AG20443 (cell line): ENCODE measurements around the gene CNTLN.

Experiments
- DNase-seq: peaks from one replicate; pipeline ENCODE4 v3.0.0; 2012; ENCODE audit warnings: low spot score, mixed read lengths

CNTLN gene, protein sequence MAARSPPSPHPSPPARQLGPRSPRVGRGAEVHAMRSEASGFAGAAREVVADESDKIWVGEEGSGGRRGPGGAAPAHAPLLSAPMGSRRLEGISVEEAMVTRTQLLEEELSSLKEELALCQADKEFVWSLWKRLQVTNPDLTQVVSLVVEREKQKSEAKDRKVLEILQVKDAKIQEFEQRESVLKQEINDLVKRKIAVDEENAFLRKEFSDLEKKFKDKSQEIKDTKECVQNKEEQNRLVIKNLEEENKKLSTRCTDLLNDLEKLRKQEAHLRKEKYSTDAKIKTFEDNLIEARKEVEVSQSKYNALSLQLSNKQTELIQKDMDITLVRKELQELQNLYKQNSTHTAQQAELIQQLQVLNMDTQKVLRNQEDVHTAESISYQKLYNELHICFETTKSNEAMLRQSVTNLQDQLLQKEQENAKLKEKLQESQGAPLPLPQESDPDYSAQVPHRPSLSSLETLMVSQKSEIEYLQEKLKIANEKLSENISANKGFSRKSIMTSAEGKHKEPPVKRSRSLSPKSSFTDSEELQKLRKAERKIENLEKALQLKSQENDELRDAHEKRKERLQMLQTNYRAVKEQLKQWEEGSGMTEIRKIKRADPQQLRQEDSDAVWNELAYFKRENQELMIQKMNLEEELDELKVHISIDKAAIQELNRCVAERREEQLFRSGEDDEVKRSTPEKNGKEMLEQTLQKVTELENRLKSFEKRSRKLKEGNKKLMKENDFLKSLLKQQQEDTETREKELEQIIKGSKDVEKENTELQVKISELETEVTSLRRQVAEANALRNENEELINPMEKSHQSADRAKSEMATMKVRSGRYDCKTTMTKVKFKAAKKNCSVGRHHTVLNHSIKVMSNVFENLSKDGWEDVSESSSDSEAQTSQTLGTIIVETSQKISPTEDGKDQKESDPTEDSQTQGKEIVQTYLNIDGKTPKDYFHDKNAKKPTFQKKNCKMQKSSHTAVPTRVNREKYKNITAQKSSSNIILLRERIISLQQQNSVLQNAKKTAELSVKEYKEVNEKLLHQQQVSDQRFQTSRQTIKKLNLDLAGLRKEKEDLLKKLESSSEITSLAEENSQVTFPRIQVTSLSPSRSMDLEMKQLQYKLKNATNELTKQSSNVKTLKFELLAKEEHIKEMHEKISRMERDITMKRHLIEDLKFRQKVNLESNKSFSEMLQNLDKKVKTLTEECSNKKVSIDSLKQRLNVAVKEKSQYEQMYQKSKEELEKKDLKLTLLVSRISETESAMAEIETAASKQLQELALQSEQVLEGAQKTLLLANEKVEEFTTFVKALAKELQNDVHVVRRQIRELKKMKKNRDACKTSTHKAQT (N-terminal part only)

DNA sequence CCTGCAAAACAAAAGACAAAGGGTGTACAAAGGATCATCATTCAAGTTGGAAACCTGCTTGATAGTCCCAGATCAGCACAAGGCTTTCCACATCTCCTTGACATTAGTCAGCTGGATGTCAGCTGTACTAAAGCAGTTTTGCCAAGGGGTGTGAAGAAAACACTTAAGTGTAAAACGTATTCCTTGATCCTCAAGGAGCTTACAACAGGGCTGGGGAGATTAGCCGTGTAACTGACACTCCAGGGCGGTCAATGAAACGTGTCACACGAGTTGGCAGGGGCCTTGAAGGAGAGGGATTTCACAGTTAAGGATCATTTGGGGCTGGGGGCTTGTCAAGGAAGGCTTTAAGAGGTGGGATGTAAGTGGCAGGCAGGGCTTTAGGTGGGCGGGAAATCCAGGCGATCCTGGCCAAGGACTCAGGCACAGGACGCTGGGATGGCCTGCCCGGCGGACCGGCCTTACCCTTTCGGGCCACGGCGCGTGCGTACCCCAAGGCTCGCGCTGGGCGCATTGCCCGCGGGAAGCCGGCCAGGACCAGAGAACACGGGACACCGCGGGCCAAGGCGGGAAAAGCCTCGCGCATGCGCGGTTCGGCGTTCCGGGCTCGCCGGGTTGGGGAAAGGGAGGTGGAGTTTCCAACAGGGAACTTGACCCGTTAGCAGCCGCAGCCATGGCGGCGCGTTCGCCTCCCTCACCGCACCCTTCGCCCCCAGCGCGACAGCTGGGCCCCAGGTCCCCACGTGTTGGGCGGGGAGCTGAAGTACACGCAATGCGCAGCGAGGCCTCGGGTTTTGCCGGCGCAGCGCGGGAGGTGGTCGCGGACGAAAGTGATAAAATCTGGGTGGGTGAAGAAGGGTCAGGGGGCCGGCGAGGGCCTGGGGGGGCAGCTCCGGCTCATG lies at the start of gene CNTLN:
CNTLN (plus strand) TSS at position 645 of the 899 bp plus-strand sequence; CDS start at position 671, 26 bp downstream.
- DNase-seq = peak; percentile 99

DNA sequence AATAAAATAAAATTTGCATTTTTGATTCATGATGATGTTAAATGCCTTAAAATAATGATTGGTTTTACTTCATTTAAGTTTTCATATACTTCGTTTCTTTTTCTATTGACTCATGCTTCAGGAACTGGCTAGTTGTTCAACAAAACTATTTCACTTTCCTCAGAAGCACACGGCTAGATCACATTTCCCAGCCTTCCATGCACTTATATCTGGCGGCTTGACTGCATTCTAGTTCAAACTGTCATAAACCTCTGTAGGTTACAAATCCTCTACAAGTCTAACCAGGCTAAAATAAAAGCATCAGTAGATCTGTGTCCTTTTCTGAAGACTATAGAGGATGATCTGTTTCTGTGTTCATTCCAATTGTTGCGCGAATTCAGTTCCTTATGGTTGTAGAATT lies 46.3 kb upstream of the CNTLN start:
- DNase-seq = no peak

DNA sequence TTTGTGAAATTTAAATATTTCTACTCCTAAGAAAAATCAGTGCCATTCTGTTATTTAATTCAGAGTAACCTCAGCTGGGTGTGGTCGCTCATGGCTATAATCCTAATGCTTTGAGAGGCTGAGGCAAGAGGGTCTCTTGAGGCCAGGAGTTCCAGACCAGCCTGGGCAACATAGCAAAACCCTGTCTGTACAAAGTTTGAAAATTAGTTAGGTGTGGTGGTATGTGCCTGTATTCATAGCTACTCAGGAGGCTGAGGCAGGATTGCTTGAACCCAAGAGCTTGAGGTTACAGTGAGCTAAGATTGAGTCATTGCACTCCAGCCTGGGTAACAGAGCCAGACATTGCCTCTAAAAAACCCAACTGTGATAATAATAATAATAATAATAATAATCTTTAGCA lies 44.8 kb upstream of the CNTLN start:
- DNase-seq = no peak

DNA sequence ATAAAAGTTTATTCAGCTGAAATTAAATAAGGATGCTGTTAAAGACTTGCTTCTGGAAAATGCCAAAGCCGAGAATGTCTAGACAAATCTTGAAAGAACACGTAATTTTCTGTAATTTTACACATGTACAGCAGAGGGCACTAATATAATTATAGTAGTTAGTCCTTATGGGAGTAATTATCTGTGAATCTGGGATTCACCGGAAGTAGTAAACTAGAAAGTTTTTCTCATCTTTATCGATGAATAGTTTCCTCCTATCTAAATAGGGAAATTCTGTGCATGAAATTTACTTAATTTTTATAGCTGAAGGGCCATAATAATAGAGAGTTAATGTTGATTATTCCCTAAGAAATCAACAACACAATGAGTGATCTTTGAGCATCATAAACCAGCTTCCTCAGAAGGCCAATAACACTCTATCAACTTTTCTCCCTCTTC lies 18.4 kb upstream of the CNTLN start:
- peak; percentile 54 for DNase-seq

DNA sequence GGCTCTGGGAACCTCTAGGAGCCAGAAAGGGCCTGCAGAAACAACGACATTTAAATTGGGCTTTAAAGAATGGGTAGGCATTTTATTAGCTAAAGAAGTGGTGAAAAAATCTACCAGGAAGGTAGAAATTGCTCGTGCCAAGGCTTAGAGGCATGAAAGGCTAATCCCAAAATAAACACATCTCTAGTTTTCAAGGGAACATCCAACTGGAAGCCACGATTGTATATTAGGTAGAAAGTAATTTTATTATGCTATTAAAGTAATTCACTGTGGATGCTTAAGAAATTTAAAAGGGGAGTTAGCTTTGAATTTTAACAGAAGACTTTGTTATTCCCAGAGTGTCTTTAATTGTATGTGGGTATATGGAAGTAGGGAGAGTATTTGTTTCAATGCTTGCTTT lies 17.5 kb upstream of the CNTLN start:
- no peak for DNase-seq

DNA sequence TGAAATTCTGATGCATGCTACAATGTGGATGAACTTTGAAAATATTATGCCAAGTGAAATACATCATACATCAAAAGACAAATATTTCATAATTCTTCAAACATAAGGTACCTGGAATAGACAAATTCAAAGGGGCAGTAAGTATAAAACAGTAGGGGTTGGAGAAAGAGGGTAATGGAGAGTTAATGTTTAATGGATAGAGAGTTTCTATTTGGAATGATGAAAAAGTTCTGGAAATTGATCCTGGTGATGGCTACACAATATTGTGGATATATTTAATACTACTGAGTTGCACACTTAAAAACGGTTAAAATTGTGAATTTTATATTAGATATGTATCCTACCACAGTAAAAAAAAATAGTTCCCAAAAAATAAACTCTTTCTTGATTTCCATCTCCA lies 14.6 kb upstream of the CNTLN start:
- DNase-seq = no peak

DNA sequence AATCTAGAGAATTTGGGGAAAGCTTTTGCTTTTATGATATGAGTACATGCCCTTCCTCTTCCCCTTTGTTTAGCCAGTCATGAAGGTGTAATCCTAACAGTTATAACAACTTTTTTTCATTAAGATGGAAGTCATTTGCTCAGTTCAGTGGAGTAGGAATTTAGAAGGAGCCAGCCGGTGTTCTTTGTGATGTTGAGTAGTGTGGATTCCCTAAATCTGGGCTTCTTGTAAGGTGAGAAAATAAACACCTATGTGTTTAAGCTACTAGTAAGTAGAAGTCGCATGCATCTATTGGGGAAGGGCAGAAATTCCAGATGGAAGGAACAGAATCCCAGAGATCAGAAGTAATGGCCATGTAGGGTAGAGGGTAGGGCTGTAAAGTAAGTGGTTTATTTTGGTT lies 13.6 kb upstream of the CNTLN start:
- DNase-seq = no peak

DNA sequence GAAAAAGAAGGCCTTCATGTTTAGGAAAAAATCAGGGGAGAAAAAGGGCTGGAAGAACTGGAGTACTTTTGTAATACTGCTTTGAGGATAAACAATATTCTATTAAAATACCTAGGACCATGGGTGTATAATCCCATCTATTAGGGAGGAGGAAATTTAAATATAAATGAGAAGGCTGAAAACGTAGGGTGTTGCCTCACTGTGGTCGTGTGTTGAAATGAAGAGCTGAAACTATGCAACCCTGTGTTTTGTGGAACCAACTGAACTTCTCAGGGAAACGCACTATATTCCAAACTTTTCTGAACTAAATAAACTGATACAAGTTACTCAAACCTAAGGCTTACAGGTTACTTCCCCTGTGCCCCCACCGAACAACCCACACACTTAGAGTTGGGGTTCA lies 4.5 kb upstream of the CNTLN start:
- no peak for DNase-seq

DNA sequence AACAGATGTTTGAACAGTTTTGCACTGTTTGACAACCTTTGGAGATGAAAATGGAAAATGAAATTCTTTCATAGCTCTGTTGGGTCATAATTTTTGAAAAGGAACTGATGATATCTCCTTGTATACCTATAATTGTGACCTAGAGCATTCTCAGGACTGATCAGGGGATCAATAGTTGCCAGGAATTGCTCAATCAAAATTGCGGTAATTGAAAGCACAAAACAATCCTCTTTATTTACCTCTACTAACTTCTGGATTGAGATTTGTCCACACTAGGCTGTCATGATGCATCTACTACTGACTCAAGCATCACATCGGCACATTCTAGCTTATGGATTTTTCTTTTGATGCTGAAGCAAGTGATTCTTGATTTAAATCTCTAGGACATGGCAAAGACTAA lies 4.1 kb upstream of the CNTLN start:
- DNase-seq = no peak

DNA sequence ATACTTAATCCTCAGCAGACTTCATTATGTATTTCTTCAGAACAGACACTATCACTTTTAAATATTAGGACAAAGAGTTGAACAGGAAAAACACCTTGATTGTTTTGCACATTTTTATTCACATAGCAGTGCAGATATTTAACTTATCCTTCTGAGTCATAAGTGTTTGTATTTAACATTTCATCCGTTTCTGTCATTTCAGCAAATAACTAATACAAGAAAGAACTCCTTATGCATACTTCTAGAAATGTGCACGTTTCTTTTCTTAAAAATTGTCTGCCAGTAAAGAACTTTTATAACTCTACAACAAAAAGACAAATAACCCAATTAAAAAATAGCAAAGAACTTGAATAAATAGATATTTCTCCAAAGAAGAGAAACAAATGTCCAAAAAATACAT lies 3.3 kb upstream of the CNTLN start:
- DNase-seq = no peak

DNA sequence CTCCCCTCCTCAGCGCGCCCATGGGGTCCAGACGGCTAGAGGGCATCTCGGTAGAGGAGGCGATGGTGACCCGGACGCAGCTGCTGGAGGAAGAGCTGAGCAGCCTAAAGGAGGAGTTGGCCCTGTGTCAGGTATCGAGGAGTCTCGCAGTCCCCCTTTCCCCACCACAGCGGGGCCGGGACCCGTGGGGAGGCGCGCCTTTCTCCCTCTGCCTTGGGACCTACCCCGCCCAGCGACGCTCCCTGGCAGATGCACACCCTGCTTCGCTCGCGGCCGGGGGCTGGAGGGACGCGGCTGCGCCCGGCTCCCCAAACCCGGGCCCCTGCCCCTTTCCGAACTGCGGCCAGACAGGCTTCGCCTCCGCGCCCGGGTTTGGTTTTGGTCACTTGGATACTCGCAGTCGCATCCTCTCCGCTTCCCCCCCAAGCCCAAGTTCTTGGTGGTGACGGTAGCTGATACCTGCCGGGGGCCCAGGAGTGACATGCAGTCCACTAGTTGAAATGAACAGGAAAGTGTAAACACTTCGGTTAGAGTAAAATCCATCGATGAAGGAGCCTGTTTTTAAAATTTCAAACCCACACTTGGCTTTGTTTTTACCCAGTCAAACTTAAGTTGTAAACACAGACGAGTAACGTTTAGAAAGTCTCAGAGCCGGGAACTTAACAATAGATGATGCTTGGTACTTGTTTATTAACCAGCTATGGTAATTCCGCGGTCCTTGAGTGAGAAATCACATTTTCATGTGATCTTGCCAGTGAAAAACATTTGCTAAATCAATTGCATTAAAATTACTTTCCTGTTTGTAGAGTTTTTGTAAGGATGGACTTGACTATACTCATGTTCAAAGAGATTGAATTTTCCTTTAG lies 688 bp downstream of the CNTLN start:
- peak; percentile 71 for DNase-seq

DNA sequence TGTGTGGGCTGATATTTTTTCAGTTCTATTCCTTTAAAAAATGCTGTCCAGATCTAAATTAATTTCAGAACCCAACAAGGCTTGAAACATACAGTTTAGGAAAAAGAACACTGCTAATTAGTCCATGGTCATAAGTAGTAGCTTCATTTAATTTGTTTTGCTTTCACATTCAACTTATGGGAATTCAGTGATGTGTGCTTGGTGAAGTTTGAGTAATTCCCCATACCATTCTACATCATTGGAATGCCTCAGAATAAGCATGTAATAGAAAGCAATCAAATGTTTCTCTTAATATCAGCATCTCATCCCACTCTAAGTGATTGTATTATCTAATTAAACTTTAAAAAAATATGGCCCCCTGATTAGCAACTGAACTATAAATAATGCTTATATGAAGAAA lies 2.7 kb downstream of the CNTLN start:
- DNase-seq = no peak

DNA sequence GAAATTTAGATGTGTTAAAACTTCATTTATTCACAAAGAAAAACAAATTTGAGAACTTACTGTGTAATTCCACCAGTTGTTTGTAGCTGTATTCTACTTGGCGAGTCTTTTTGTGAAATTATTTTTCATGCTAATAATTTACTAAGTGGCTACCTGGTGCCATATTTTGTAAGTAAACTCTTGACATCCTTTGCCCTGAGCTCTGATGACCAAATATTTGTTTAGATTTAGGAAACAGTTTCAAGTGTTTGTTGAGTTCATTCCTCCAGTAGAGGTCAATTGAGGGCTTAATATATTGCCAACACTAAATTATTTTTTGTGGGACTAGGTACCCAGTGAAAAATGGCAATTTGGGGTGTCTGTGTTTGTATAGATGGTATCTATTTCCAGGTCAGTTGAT lies 3.7 kb downstream of the CNTLN start:
- no peak for DNase-seq

DNA sequence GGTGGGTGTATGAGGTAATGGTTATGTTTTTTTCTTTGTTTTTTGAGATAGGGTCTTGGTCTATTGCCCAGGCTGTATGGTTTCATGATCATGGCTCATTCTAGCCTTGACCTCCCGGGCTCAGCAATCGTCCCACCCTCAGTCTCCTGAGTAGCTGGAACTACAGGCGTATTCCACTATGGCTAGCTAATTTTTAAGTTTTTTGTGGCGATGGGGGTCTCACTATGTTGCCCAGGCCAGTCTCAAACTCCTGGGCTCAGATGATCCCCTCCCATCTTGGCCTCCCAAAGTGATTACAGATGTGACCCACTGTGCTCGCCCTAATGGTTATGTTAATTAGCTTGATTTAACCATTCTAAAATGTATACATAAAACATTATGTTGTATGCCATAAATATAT lies 5.6 kb downstream of the CNTLN start:
- no peak for DNase-seq

DNA sequence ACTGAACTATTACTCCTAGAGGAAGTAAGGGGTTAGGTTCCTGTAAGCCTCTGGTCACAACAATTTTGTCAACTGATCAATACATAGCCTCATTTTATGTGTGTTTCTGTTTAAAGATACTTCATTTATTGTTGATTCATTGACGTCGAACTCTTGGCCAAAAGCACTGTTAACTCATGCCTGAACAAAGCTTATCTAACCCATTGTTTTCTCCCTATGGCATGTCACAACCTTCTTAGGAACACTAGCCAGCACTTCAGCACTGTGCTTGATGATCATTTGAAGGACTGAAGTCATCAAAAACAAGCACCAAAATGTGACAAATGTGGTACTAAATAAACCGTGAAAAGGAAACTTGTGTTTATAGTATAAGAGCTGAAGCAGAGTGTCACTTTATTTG lies 13.5 kb downstream of the CNTLN start:
- DNase-seq = no peak

DNA sequence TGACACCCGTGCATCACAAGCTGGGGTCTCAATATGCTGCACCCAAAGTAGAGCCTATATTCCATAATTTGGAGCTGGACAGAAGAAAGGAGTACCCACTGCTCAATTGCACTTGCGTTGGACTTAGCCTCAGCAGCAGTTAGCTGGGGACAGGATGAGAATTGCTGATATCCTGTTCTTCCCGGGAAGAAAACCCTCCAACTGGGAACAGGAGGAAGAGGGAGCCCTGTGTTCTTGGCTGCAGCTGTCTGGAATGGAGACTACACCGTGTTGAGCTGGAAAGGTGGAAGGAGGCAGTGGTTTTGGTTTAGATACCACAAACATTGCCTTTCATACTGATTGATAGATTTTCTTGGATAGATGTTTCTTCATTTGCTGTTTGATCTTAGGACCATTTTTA lies 24.6 kb downstream of the CNTLN start:
- DNase-seq = no peak

DNA sequence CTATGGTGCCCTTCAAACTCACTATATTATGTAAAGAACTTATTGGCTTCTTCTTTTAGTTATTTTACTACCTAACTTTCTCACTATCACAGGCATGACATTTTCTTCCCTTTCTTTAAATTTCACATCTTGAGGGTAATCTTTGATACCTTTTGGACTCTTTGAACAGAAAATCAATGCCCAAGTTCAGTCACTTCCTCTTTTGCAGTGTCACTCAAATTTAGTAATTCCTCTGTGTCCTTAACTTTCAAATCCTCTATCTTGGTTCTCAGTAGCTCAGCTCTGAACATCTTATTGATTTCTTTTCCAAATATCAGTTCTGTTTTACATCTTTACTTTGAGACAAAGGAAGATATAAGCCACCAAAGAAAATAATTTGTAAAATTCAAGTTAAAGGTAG lies 25.5 kb downstream of the CNTLN start:
- no peak for DNase-seq

DNA sequence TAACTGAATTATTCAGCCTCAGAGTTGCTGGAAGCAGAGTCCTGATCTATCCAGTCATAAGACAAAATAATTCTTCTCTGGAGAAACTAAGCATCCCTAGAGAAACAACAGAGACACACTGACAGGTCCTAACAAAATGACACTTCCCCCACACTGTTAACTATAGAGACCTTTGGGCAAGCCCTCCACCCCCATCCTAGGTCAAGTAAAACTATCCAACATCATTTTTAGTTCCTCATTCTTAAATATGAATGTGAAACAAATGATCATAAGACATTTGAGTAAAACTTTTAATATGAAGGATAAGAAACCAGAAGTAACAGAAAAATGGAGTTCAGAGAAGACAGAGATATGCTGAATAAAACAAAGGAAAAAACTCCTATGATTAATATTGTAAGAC lies 30.9 kb downstream of the CNTLN start:
- DNase-seq = no peak

DNA sequence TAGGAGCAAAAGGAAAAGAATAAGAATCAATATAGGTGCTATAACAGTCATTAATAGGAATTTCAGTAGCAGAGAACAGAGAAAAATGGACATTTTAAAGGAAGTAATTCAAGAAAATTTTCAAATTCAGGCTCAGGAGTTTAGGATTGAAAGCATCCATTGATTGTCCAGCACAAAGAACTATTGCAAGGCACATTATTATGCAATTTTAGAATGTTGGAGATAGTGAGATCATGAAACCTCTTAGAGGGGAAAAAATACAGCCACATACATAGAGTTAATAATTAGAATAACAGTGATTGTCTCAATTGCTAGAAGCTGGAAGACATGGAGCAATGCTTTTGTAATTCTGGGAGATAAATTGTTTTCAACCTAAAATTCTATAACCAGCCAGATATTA lies 31.5 kb downstream of the CNTLN start:
- DNase-seq = no peak
